GM20431 (cell line): ENCODE data around the gene OSBP2.

ENCODE experiments used
- in situ Hi-C: fragments of 300-500 bp; cut with MseI, MboI; formaldehyde crosslinking; loops from one replicate; pipeline ENCODE4 v1.15.0; 2020; ENCODE audit warnings: low sequenced_read_pairs; ENCODE audit not compliant: unreplicated experiment

The OSBP2 gene

GRCh38 chr22:30918761-30919160 lies 224.1 kb downstream of the OSBP2 start:
- in situ Hi-C loops = loop anchor here (10.0 kb wide), 1 partner anchor 154 kb away; no protein-coding TSS in a partner anchor

DNA sequence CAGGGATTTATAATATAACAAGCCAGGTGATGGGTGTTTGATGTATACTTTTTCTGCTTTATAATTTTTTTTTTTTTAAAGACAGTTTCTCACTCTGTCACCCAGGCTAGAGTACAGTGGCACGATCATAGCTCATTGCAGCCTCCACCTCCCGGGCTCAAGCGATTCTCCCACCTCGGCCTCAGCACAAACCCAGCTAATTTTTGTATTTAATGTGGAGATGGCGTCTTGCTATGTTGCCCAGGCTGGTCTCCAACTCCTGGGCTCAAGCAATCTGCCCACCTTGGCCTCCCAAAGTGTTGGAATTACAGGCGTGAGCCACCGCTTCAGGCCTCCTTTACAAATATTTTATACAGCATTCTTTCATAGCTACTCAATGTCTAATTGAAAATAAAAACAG lies 225.3 kb downstream of the OSBP2 start:
- in situ Hi-C loops = loop anchor here (10.0 kb wide), 1 partner anchor 155 kb away; no protein-coding TSS in a partner anchor

- in situ Hi-C loops = no loop called here
Observed at GRCh38 chr22:30920407-30920806, 225.7 kb downstream of the OSBP2 start.

DNA sequence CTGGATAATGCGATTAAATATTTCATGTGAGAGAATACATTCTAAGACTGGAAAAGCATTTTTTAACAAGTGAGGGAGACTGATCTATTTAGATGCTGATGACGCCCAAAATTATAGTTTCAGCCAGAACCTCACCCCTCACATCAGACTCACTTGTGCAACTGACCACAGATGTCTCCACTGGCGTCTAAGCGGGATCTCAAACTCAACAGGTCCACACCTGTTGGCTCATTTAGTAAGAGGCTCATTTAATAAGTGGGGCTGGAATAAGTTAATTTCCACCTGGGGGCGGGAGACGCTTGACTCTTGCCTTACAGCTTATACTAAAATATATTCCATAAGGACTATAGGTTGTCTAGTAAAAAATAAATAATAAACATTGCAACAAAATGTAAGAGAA lies 226.4 kb downstream of the OSBP2 start:
- in situ Hi-C loops = no loop called here

DNA sequence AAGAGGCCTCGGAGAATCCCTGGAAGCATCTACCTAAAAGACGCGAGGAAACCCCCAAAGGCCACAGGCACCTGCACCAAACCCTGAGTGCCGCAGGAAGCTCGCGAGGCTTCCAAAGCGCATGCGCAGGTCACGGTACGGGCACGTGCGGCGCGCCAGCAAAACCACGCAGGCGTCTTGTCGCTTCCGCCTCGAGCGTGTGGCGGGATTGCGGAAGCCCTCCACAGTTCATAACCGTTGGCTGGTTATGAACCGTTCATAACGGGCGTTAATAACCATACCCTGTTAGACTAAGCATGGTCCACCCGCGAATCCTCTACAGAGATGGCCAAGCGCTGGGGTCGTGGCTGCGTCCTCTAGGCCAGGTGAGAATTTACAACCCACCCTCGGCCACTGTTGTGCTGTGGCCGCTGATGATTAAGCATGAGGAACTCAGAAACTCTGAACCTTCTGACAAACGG lies 227.5 kb downstream of the OSBP2 start:
- in situ Hi-C loops = no loop called here

DNA sequence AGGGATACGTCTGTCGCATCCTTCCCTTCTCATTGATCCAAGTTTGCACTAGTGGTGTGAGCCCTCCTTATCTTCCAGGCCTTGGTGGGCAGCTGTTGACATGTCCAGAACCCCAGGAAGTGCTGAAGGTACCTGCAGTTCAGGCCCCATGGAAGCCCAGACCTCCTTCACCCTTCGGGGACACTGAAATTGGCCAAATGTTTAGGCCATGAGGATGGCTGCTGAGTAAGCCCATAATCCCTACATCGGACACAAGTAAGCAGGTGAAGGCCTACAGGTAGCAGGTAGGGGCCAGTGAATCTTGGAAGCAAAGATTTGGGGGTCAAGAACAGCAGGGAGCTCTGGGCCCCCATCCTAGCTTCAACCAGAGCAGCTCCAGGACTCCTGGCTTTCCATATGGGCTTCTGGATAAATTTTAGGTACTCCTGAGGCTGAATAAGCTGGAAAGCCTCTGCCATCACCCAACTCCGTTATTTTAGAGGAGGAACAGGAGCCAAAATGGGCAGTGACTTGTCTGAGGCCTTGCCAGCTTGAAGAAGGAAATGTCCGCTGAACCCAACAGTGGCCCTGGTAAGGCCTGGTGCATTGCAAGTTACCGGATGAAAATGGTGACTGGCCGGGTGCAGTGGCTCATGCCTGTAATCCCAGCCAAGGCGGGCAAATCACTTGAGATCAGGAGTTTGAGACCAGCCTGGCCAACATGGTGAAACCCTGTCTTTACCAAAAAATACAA lies 228.7 kb downstream of the OSBP2 start:
- in situ Hi-C loops = no loop called here

- in situ Hi-C loops = no loop called here
Observed at GRCh38 chr22:30925667-30926066, 231.0 kb downstream of the OSBP2 start.

DNA sequence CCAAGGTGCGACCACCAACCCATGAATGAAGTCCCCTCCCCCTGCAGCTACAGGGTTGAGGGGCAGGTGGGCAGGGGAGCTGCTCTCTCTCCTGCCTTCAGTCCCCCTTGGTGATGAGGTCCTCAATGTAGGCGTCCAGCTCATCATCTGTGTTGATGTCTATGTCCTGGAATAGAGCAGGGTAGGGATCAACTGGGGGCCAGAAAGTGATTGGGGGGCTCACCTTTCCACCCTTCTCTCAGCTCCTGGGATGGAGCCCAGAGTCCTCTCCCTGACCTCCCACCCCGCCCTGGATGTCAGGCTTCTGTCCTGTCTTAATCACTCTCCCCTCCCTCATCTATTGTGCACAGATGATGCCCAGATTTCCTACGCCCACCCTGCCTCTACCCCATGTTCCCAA lies 232.0 kb downstream of the OSBP2 start:
- in situ Hi-C loops = no loop called here

GRCh38 chr22:30927806-30928205 lies 233.1 kb downstream of the OSBP2 start:
- in situ Hi-C loops = no loop called here

- in situ Hi-C loops = no loop called here
Observed at GRCh38 chr22:30928401-30928800, 233.7 kb downstream of the OSBP2 start.

GRCh38 chr22:30930228-30930627 lies 235.6 kb downstream of the OSBP2 start:
- in situ Hi-C loops = no loop called here

GRCh38 chr22:30931541-30932300 lies 237.0 kb downstream of the OSBP2 start:
- in situ Hi-C loops = no loop called here

- in situ Hi-C loops = no loop called here
Observed at GRCh38 chr22:30932661-30933060, 238.0 kb downstream of the OSBP2 start.

DNA sequence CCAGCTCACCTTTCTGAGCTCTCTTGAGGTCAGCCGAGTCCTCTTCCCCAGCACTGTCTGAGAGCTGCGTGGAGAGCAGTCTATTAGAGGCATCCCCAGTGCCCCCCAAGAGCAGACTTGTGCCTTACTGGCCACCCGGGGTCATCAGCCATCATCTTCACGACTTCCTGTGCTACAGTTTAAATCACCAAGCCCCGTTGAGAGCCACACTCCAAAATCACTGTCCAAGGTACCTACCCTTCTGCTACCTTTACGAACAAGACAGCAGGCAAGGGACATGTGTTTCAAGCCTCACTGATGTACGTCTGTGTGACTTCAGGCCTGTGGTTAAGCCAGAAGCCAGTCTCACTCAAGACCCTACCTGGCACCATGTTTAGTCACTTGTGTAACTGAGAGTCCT lies 238.8 kb downstream of the OSBP2 start:
- in situ Hi-C loops = no loop called here

DNA sequence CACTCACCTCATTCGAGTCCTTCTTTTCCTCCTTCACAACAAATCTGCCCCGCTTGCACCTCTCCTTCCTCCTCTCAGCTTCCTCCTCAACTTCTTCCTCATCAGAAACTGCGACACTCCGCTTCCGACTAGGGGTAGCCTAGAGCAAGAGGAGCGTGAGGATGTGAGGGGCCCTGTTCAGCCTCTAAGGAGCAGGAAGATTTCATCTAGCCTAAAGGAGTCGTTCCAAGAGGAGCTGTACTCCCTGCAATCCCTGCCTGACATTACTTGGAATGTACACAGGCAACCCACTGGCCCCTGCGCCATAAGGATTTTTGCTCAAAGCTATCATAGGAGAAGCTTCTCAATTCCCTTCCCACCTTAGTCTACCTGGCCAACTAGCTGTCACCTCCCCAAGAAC lies 239.4 kb downstream of the OSBP2 start:
- in situ Hi-C loops = no loop called here

DNA sequence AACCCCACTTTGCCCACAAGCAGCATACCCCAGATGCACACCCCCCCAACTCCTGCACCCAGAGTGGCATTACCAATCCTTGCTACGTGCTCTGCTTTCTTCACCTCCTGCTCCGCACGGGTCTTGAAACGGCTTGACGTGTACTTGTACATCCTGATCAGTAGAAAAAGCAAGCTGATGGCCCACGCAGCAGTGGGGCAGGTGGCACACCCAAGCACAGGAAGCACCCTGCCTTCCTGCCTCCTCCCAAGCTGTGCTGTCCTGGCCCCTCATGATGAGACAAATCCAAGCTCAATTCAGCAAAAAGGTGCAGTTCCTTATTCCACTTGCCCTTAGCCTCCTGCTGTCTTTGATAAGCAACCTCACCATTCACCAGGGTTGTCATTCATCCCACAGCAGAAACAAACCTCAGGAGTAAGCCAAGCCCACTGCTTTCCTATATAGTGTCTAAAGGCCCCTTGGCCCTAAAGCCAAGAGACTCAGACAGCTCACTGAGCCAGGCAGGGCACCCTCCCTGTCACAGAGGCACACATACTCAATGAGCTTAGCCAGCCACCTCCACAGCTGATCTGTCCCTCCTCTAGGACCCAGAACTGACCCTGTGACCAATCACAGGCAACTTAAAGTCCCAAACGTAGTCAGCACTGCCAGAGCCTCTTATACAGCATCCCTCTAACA lies 246.2 kb downstream of the OSBP2 start:
- in situ Hi-C loops = loop anchor here (10.0 kb wide), 1 partner anchor 144 kb away; the partner anchor contains the start of gene SMTN

- in situ Hi-C loops = loop anchor here (10.0 kb wide), 1 partner anchor 143 kb away; the partner anchor contains the start of gene SMTN
Observed at GRCh38 chr22:30941363-30941740, 246.7 kb downstream of the OSBP2 start.

DNA sequence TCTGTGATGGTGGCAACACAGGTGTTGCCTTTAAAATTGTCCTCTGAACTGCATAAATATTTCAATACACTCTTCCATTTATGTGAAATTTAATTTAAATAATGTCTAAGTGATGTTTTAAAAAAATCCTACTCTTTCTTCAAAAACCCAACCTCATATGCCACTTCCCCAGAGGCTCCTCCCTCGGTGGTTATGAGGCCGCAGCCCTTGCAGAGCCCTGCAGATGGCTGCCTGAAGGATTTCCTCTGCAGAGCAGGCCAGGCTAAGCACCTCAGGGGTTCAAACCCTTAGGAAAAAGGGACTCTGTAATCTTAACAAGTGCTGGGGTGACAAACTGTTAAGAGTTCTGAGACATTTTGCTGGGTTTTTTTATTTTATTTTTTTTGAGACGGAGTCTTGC lies 248.7 kb downstream of the OSBP2 start:
- in situ Hi-C loops = loop anchor here (10.0 kb wide), 1 partner anchor 141 kb away; the partner anchor contains the start of gene SMTN

DNA sequence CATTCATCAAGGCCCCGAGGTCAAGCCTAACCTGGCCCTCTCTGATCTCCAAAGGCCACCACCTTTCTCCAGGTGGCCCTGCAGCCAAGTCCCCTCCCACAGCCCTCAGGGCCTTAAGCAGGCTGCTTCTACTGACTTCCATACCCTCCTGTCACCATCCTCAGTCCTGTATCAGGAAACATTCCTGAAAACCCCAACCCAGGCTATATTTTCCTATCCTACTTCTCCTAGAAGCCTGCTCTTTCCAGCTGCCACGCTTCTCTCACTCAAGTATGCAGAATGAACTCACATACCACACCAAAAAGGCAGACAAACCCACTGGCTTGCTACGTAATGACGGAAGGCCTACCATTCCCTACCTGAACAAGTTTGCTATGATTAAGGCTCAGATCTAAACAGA lies 250.3 kb downstream of the OSBP2 start:
- in situ Hi-C loops = loop anchor here (10.0 kb wide), 1 partner anchor 140 kb away; the partner anchor contains the start of gene SMTN

DNA sequence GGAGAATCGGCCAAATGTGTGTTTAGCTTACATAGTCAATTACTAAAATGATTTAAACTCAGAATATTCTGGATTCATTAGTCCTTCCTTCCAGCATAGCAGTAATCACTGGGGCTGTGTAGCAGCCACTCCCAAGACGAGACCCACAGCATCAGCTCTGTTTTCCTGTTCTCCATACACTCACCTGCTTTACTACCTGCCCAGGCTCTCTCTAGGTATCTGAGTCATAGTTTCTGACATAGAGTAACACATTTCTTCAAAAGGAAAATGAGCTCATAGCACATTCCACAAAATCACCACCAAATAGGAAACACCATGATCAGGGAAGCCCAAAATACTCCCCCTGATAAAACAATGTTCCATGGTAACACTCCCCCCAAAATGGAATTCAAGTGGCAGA lies 251.0 kb downstream of the OSBP2 start:
- in situ Hi-C loops = loop anchor here (10.0 kb wide), 1 partner anchor 139 kb away; the partner anchor contains the start of gene SMTN
